HG03342 (cell line): ENCODE data around the gene RNH1.

Source experiments
- ATAC-seq: cut with Tn5 transposase; IDR thresholded peaks from one replicate; pipeline ENCODE4 v1.9.1; 2021; ENCODE audit warnings: mild to moderate bottlenecking, moderate library complexity; ENCODE audit not compliant: unreplicated experiment

RNH1 gene

GRCh38 chr11:537622-538430, 30.8 kb upstream of the RNH1 start:
- no peak for ATAC-seq

GRCh38 chr11:536841-537621, 30.0 kb upstream of the RNH1 start, which contains the start of gene LRRC56:
TSS of gene LRRC56 (plus strand) at chr11:537527. CDS start at chr11:540685, 3,158 bp downstream.
- peak; percentile 45 for ATAC-seq

- peak; percentile 69 for ATAC-seq
These were observed 28.7 kb upstream of the RNH1 start, which contains the start of gene HRAS for GRCh38 chr11:535519-536454. TSS of gene HRAS (minus strand) at chr11:535576.

- ATAC-seq: peak; percentile 10
These were observed 28.1 kb upstream of the RNH1 start for GRCh38 chr11:535210-535518.

GRCh38 chr11:534396-535209, 27.6 kb upstream of the RNH1 start:
- no peak for ATAC-seq

GRCh38 chr11:533586-534395, 26.7 kb upstream of the RNH1 start:
- no peak for ATAC-seq

- ATAC-seq: no peak
These were observed 26.0 kb upstream of the RNH1 start for GRCh38 chr11:532986-533585.

GRCh38 chr11:532527-532985, 25.5 kb upstream of the RNH1 start:
- ATAC-seq: no peak

- no peak for ATAC-seq
These were observed 25.0 kb upstream of the RNH1 start for GRCh38 chr11:531919-532526.

GRCh38 chr11:530960-531831, 24.2 kb upstream of the RNH1 start:
- ATAC-seq: no peak

GRCh38 chr11:529728-530411, 22.8 kb upstream of the RNH1 start:
- ATAC-seq: no peak

- ATAC-seq: no peak
These were observed 22.0 kb upstream of the RNH1 start for GRCh38 chr11:528815-529727.

GRCh38 chr11:528166-528814, 21.2 kb upstream of the RNH1 start:
- ATAC-seq: no peak

GRCh38 chr11:526192-526591, 19.1 kb upstream of the RNH1 start:
- no peak for ATAC-seq

GRCh38 chr11:521177-521688, 14.2 kb upstream of the RNH1 start:
- no peak for ATAC-seq
